Hindlimb muscle (tissue), 1 donor: ENCODE results near the gene PKN2. TPM values are rescaled to one million over a fixed set of nuclear protein-coding genes. Genes with fewer than 3 reads are reported as not detected.
"Not testable (repeated sequence)": the region's sequence is repeated elsewhere in the genome, so short reads cannot be mapped to it uniquely, and the experiment has no call there.

ENCODE experiments used
- DNase-seq: peaks from one replicate; pipeline ENCODE4 v3.0.0-alpha.2; 2013
- polyA plus RNA-seq: library from polyadenylated mRNA; unstranded; fragments of 120-200 nt; gene quantifications from one replicate; pipeline ENCODE4 v1.2.1, GENCODE V29; 2013; ENCODE audit not compliant: insufficient read length

The PKN2 gene
- polyA plus RNA-seq, 1 donor: 33.9 TPM

DNA sequence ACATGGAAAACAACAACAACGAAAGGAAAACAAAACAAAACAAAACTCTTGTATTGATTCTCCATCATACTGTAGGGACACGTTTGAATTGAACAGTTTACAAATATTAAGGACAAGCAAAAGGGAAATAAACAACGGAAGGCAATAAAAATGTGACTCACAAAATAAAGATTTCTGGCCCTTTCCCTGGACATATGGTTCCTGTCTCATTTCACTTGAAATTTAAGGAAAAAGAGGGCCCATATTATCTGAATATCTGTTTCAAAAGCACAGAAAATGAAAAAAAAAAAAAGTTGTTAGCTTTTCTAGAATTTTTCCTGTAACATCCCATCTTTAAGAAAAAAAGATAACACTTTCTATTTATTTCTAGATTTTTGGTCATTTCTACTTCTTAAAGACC, 3.6 kb upstream of the PKN2 start:
- no peak for DNase-seq

GRCh38 chr1:88680911-88681622, 3.0 kb upstream of the PKN2 start:
- DNase-seq: no peak

DNA sequence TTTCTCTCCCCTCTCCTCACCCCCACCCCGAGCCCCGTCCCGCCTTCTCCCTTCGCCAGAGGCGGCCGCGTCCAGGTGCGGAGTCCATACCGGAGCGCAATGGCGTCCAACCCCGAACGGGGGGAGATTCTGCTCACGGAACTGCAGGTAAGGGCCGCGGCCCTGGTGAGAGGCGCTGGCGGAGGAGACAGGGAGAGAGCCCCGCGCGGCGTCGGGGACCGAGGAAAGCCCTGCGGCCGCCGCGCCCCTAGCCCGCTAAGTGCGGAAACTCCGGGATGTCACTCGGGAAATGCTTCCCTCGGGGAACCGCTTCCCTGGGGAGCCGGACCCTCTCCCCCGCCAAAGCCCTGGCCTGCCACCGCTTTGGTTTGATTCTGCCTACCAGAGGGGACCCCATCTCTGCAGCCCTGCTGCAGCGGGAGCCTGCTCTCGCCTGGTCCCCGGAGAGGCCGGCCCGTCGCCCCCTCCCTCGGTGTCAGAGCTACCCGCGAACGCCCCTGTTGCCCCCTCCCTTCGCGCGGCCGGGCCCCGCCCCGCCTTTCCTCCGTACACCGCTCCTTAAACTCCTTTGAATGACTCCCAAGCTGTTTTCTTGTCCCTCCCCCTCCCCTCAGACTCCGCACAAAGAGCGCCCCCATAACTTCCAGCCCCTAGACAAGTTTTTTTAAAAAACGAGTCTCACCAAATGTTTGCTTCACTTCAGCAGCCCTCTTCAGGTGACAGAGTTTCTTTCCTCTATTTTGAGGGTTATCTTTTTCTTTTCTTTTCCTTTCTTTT, 597 bp downstream of the PKN2 start:
- DNase-seq: peak; percentile 67

DNA sequence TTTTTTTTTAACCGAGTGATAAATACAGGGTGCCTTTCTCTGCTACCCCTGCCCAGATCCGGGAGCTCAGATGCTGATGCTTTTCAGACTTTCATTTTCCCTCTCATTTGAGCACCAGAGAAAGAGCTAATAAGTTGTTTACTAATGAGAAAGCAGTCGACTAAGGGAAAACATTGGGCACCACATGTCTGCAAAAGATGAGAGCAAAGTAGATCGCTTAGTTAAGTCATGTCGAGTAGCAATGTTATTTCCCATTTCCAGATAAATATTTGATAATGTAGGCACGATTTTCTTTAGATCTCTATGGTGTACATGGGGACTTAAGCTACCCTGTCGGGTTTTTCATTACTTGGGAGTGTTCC, 1.2 kb downstream of the PKN2 start:
- DNase-seq: no peak

GRCh38 chr1:88691540-88691939, 7.5 kb downstream of the PKN2 start:
- DNase-seq: no peak

DNA sequence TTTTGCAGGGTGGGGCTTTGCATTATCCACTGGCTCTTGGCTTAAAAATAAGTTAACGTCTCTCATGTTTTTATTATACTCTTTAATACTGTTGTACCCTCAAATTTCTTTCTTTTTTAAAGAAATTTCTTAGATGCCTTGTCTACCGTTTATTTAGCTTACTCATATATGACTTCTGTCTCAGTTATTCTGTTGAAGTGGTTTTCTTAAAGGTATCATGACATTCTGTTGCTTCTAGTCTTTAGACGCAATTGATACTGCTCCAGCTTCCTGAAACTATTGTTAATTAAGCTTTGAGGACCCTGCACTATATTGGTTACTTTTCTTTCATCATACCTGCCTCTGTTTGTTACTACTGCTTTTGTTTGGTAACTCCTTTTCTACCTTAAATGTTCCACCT, 11.7 kb downstream of the PKN2 start:
- no peak for DNase-seq

DNA sequence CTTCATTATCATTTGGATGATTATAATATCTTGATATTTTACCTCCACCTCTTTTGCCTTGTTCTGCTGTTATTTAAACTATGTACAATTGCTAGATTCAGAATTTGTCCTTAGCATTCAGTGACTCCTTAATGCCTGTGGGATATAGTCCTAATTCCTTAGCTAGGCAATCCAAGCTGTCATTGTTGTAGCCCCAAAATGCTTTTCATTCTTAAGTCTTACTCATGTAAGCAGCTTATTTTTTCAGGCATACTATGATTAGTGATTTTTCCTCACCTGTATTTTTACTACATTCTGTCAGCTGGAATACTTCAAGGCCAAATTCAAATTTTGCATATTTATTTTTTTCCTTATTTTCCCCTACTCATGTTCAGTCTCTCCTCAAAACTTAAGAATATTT, 13.4 kb downstream of the PKN2 start:
- no peak for DNase-seq

DNA sequence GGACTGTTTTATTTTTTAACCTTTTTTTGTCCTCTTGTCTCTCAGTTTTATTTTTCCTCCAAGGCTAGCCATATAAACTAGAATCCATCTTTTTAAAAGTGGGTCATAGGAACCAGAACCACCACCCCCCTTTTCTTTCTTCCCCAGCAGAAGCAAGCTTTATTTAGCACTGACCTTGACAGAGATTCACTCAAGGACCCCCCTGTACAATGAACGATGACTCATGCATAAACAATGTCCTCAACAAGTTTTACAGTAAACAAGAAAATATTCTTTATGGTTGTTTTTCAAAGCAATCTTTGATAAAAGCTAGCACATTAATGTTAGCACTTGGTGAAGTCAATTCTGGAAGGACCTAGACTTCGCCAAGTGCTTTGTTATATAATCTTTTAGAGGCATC, 14.1 kb downstream of the PKN2 start:
- no peak for DNase-seq

DNA sequence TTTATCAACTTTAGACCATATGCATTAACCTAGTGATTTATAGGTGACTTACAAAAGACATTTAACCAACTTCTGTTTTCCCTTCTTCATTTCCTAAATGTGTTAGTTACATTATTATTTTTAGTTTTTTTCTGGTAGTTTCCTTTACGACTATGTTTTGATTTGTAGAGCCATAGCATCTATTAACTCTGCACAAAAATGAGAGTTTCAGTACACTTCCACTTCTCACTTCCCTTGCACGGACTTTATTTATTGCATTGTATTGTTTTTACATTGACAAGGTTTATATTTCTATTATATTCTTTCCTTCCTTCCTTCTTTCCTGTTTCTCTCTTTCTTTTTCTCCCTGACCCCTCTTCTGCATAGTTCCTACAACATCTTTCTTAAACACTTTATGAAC, 14.7 kb downstream of the PKN2 start:
- no peak for DNase-seq

GRCh38 chr1:88700425-88701013, 16.4 kb downstream of the PKN2 start:
- no peak for DNase-seq

- DNase-seq: no peak
Measured at GRCh38 chr1:88701275-88701674, 17.2 kb downstream of the PKN2 start.

DNA sequence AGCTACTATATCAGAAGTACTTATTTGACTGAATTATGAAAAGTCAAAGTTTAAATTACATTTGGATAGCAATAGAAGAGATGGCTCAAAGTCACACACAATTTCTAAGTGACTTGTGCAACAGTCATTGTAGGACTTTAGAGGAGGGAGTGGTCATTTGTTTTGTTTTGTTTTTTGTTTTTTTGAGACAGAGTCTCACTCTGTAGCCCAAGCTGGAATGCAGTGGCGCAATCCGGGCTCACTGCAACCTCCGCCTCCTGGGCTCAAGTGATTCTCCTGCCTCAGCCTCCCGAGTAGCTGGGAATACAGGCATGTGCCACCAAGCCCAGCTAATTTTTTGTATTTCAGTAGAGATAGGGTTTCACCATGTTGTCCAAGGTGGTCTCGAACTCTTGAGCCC, 17.7 kb downstream of the PKN2 start:
- not testable (repeated sequence) for DNase-seq

DNA sequence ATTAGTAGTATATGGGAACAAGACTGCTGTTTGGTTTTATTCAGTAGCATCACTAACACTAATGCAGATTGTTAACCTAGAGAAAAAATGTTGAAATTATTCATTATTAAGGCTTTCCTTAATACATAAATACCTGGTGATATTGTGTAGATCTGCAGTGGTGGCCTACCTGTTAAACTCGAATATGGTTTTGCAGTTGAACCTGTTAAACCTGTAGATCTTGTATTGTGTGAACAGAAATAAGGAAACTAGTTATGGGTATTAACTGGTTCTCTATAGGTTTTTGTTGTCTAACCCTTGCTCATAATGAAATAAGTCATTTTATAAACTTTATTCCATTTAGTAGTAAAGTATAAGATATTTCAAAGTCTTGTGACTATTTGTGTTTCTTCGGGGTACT, 23.9 kb downstream of the PKN2 start:
- no peak for DNase-seq

GRCh38 chr1:88712907-88713306, 28.8 kb downstream of the PKN2 start:
- DNase-seq: not testable (repeated sequence)

- not testable (repeated sequence) for DNase-seq
Measured at GRCh38 chr1:88716571-88716970, 32.5 kb downstream of the PKN2 start.

GRCh38 chr1:88722492-88722891, 38.4 kb downstream of the PKN2 start:
- DNase-seq: no peak

GRCh38 chr1:88726697-88727096, 42.6 kb downstream of the PKN2 start:
- DNase-seq: no peak

- no peak for DNase-seq
Measured at GRCh38 chr1:88727205-88727604, 43.1 kb downstream of the PKN2 start.

GRCh38 chr1:88729297-88729696, 45.2 kb downstream of the PKN2 start:
- no peak for DNase-seq

- no peak for DNase-seq
Measured at GRCh38 chr1:88730132-88730675, 46.1 kb downstream of the PKN2 start.

GRCh38 chr1:88730995-88731394, 46.9 kb downstream of the PKN2 start:
- no peak for DNase-seq

- DNase-seq: peak; percentile 73
Measured at GRCh38 chr1:88731475-88732269, 47.6 kb downstream of the PKN2 start.

DNA sequence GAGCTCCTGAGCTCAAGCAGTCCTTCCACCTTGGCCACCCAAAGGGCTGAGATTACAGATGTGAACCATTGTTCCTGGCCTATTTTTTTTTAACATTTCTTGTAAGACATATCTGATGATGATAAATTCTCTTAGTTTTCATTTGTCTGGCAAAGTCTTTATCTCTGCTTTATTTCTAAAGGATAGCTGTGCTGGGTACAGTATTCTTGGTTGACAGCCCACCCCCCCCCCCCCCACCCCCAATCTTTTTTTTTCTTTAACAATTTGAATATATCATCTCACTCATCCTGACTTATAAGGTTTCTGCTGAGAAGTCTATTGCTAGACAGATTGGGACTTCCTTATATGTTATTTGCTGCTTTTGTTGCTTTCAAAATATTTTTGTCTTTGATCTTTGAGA, 51.3 kb downstream of the PKN2 start:
- no peak for DNase-seq
